Measurements from ENCODE around the gene HCFC1.

The HCFC1 gene

DNA sequence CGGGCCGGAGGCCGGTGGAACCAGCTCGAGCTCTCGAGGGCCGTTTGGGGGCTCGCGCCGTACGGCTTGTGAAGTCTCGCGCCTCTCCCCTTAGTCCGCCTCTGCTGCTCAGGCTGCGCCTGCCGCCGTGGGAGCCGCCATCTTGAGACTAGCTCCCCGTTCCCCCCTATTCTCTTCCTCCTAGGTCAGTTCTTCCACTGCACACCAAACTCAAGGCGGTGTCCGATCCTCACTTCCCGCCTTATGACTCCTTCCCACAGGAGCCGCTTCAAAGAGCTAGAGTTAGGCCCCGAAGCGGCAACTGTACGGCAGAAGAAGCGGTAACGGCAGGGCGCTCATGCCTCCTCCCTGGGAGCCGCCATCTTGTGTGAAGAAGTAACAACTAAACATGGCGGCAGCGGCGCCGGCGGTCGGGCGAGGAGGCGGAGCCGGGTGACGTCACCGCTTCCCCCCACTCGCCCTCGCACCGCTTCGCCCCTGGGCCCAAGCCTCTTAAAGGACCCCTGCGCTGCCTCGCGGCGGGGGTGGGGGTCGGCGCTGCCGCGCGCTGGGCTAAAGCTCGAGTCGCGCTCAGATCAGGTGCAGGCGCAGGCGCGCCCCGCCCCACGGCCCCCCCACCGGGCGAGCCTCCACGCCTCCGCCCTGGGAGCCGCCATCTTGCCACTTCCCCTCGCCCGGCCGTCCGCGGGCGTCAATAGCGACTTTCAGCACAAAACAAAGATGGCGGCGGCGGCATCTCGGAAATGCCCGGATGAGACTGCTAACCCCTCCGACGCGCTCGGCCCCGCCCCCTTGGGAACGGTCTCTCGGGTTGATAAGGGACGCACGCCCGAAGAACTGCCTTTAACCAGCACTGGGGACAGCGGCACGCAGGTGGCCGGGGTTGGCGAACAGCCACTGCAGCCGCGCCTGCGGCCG, at the start of gene HCFC1:
TSS of gene HCFC1 (minus strand) at position 369 of the 918 bp plus-strand sequence. CDS start 978 bp downstream, outside the sequence.
- DNase-seq (ENCODE audit: low spot score) = peak; percentile 74

- DNase-seq (ENCODE audit: low spot score) = no peak
Measured at GRCh38 chrX:154021131-154021611, 49.6 kb upstream of the HCFC1 start.

DNA sequence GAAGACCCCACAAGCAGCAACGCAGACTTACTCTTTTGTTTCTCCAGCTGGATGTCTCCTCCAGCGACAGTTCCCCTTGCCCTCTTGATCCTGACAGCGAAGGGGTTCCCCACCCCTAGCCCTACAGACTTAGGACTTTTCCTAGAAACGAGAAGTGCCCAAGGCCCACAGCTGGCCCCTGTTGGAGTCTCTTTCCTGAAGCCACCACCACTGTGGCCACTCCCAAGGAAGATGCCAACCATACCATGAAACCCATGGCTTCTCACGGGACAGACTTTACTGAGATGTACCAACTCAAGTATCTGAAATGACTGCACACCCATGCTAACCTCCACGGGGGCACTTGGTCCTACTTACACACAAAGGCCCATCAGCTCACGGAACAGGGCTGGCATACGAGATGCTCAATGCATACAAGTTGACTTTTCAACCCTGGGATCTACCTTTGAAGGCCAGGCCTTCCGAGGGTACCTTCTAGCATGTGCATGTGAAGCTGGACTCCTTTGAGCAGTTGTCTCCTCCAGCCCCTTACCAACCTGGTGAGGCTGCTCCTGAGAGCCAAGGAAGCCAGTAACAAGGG, 49.0 kb upstream of the HCFC1 start:
- DNase-seq (ENCODE audit: low spot score) = no peak

GRCh38 chrX:154019633-154020528, 48.3 kb upstream of the HCFC1 start, which contains the start of gene IRAK1:
Gene IRAK1, minus strand, starts transcription at chrX:154019902. Its CDS starts 90 bp downstream, at chrX:154019812.
- DNase-seq (ENCODE audit: low spot score) = peak; percentile 47

- no peak for DNase-seq (ENCODE audit: low spot score)
Measured at GRCh38 chrX:154019061-154019621, 47.5 kb upstream of the HCFC1 start.

- no peak for DNase-seq (ENCODE audit: low spot score)
Measured at GRCh38 chrX:154018518-154019060, 47.0 kb upstream of the HCFC1 start.

GRCh38 chrX:154017766-154018517, 46.3 kb upstream of the HCFC1 start:
- no peak for DNase-seq (ENCODE audit: low spot score)

GRCh38 chrX:154016366-154017076, 44.9 kb upstream of the HCFC1 start:
- DNase-seq (ENCODE audit: low spot score) = no peak

- no peak for DNase-seq (ENCODE audit: low spot score)
Measured at GRCh38 chrX:154015581-154016264, 44.1 kb upstream of the HCFC1 start.

- no peak for DNase-seq (ENCODE audit: low spot score)
Measured at GRCh38 chrX:154014429-154015380, 43.1 kb upstream of the HCFC1 start.

GRCh38 chrX:154013614-154014360, 42.2 kb upstream of the HCFC1 start:
- peak; percentile 30 for DNase-seq (ENCODE audit: low spot score)

GRCh38 chrX:154013001-154013421, 41.4 kb upstream of the HCFC1 start:
- DNase-seq (ENCODE audit: low spot score) = no peak

GRCh38 chrX:154012336-154012991, 40.8 kb upstream of the HCFC1 start:
- peak; percentile 78 for DNase-seq (ENCODE audit: low spot score)

- DNase-seq (ENCODE audit: low spot score) = no peak
Measured at GRCh38 chrX:154011376-154012335, 40.0 kb upstream of the HCFC1 start.

DNA sequence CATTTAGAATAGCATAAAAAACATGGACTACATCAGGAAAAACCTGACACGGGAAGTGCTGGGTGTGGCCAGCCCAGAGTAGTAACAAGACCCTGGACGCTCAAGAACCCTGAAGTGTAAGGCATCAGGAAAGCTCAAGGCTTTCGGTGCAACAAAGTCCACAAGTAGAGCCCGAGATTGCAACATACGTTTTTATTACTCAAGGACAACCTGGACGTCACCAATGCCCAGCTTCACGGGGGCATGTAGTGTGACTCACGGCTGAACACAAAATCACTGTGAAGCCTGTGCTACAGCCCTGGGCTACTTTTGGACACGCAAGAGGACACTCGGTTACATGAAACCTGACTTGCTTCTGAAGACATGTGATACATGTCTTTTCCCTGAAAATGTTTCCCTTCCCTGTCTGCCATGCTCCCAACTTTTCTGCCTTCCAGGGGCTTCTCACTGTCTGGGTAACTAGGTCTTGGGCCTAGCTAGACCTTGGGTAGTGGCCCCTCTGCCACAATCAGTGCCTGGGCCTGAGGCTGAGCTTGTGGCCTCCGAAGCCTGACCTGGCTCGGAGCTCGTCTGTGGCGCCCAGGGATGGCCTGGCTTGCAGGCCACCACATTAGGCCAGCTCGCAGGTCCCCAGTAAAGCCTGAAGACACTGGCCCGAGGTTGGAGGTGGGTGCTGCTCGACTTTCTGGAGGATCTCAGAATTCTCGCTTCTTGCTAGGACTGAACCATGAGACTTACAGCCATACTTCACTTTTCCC, 38.9 kb upstream of the HCFC1 start:
- DNase-seq (ENCODE audit: low spot score) = no peak
